ENCODE measurements around the gene LMF1.
"Not testable (repeated sequence)": the region's sequence is repeated elsewhere in the genome, so short reads cannot be mapped to it uniquely, and the experiment has no call there.

LMF1 gene

GRCh38 chr16:861446-861845 is 109.3 kb downstream of the LMF1 start:
- no peak for FAIRE-seq

GRCh38 chr16:860891-861290 is 109.9 kb downstream of the LMF1 start:
- no peak for FAIRE-seq

GRCh38 chr16:858971-859370 is 111.8 kb downstream of the LMF1 start:
- not testable (repeated sequence) for FAIRE-seq

- not testable (repeated sequence) for FAIRE-seq
Observed at GRCh38 chr16:858441-858840, 112.3 kb downstream of the LMF1 start.

GRCh38 chr16:856811-857210 is 114.0 kb downstream of the LMF1 start:
- FAIRE-seq, result no peak

- no peak for FAIRE-seq
Observed at GRCh38 chr16:856101-856500, 114.7 kb downstream of the LMF1 start.

- no peak for FAIRE-seq
Observed at GRCh38 chr16:855471-855870, 115.3 kb downstream of the LMF1 start.

GRCh38 chr16:854808-855410 is 115.9 kb downstream of the LMF1 start:
- no peak for FAIRE-seq

- no peak for FAIRE-seq
Observed at GRCh38 chr16:853981-854807, 116.6 kb downstream of the LMF1 start.

- no peak for FAIRE-seq
Observed at GRCh38 chr16:853306-853705, 117.5 kb downstream of the LMF1 start.

GRCh38 chr16:852451-853185 is 118.2 kb downstream of the LMF1 start:
- FAIRE-seq, result no peak

GRCh38 chr16:851871-852270 is 118.9 kb downstream of the LMF1 start:
- no peak for FAIRE-seq

- no peak for FAIRE-seq
Observed at GRCh38 chr16:851209-851810, 119.5 kb downstream of the LMF1 start.

- FAIRE-seq, result no peak
Observed at GRCh38 chr16:850668-851067, 120.1 kb downstream of the LMF1 start.

- FAIRE-seq, result no peak
Observed at GRCh38 chr16:848510-849253, 122.1 kb downstream of the LMF1 start.

GRCh38 chr16:847681-848445 is 122.9 kb downstream of the LMF1 start:
- no peak for FAIRE-seq

- FAIRE-seq, result no peak
Observed at GRCh38 chr16:847151-847550, 123.6 kb downstream of the LMF1 start.

- FAIRE-seq, result no peak
Observed at GRCh38 chr16:845351-845745, 125.4 kb downstream of the LMF1 start.

GRCh38 chr16:844638-845350 is 126.0 kb downstream of the LMF1 start:
- FAIRE-seq, result no peak

- no peak for FAIRE-seq
Observed at GRCh38 chr16:843771-844170, 127.0 kb downstream of the LMF1 start.
